Liver (tissue), 9 donors: ENCODE results near the gene NT5M. TPM values are rescaled to one million over a fixed set of nuclear protein-coding genes. Genes with fewer than 3 reads are reported as not detected.

Experiments used
- DNase-seq: peaks from one replicate; pipeline ENCODE4 v3.0.0-alpha.2; 2017; ENCODE audit warnings: low spot score
- H3K27ac ChIP-seq, 2 donors: one replicate each; pipeline ENCODE4 v1.7.0; 2013; ENCODE audit warnings: inconsistent platforms in 2 of 2, low read length in 2 of 2, control low read depth in 1 of 2, low read depth in 1 of 2, mild to moderate bottlenecking in 1 of 2
- H3K27me3 ChIP-seq, 4 donors: one replicate each; pipeline versions ENCODE4 v1.6.1 to v1.7.0; 2013; ENCODE audit warnings: low read length in 3 of 4, inconsistent platforms in 1 of 4, mild to moderate bottlenecking in 1 of 4, moderate library complexity in 1 of 4; ENCODE audit not compliant: control insufficient read depth in 4 of 4, insufficient read depth in 4 of 4
- H3K36me3 ChIP-seq, 4 donors: one replicate each; pipeline versions ENCODE4 v1.6.1 to v1.7.0; 2013; ENCODE audit warnings: low read length in 3 of 4, mild to moderate bottlenecking in 3 of 4, low read depth in 1 of 4, moderate library complexity in 1 of 4; ENCODE audit not compliant: control insufficient read depth in 4 of 4, insufficient read depth in 3 of 4
- H3K4me1 ChIP-seq, 4 donors: one replicate each; pipeline versions ENCODE4 v1.6.1 to v1.7.0; 2013; ENCODE audit warnings: low read length in 3 of 4, mild to moderate bottlenecking in 3 of 4, moderate library complexity in 1 of 4; ENCODE audit not compliant: control insufficient read depth in 4 of 4, insufficient read depth in 4 of 4
- H3K4me3 ChIP-seq, 3 donors: one replicate each; pipeline versions ENCODE4 v1.6.1 to v1.7.0; 2013; ENCODE audit warnings: low read length in 3 of 3, control low read depth in 1 of 3, low read depth in 1 of 3, mild to moderate bottlenecking in 1 of 3
- H3K9ac ChIP-seq, 2 donors: one replicate each; pipeline ENCODE4 v1.7.0; 2013; ENCODE audit warnings: low read length in 2 of 2, mild to moderate bottlenecking in 2 of 2, moderate library complexity in 2 of 2, control low read depth in 1 of 2, low read depth in 1 of 2
- H3K9me3 ChIP-seq, 4 donors: one replicate each; pipeline versions ENCODE4 v1.6.1 to v1.7.0; 2013; ENCODE audit warnings: low read length in 3 of 4; ENCODE audit not compliant: control insufficient read depth in 4 of 4
- EGR1 ChIP-seq, 2 donors: IDR thresholded peaks; 2 replicates each; pipeline ENCODE4 v1.6.1; 2016 to 2018; ENCODE audit warnings: antibody characterized with exemption in 2 of 2, low read depth in 2 of 2
- FOXA1 ChIP-seq: IDR thresholded peaks from 2 replicates; pipeline ENCODE4 v1.6.1; 2016; ENCODE audit warnings: antibody characterized with exemption
- GABPA ChIP-seq, 2 donors: IDR thresholded peaks in 1 of 2; conservative IDR thresholded peaks in 1 of 2; 2 replicates each; pipeline ENCODE4 v1.6.1; 2016; ENCODE audit warnings: antibody characterized with exemption in 2 of 2, mild to moderate bottlenecking in 1 of 2, moderate library complexity in 1 of 2
- JUND ChIP-seq, 2 donors: IDR thresholded peaks; 2 replicates each; pipeline ENCODE4 v1.6.1; 2016; ENCODE audit warnings: antibody characterized with exemption in 2 of 2
- RAD21 ChIP-seq, 2 donors: IDR thresholded peaks; 2 replicates each; pipeline ENCODE4 v1.6.1; 2016; ENCODE audit warnings: antibody characterized with exemption in 2 of 2, mild to moderate bottlenecking in 2 of 2
- WGBS: extraction: QIAGEN DNeasy Blood & Tissue Kit; methylation state at CpG from one replicate; pipeline ENCODE4 v1.1.7; 2013; 5-methylcytosine and 5-hydroxymethylcytosine counted together
- polyA plus RNA-seq, 2 donors: library from polyadenylated mRNA; stranded (reverse) in 1 of 2; unstranded in 1 of 2; fragments of 200-250 nt in 1 of 2; fragments of >200 nt in 1 of 2; fragmentation: Nextera tagmentation in 1 of 2; extraction: Ambion mirVana in 1 of 2; gene quantifications; one replicate each; pipeline versions ENCODE4 v1.2.1 to v1.2.3, GENCODE V29; 2013 to 2015
- total RNA-seq, 2 donors: library from RNA; depleted of rRNA; stranded (reverse); fragments of >200 nt; gene quantifications; one replicate each; pipeline ENCODE4 v1.2.3, GENCODE V29; 2014
- TF ChIP-seq, protein P1 (sequence below): fragments of 150-350 bp; IDR thresholded peaks from 2 replicates; pipeline ENCODE4 v1.5.1; 2017; ENCODE audit warnings: improper control_type of control experiment, low read depth, low read length; ENCODE audit not compliant: missing input control
- TF ChIP-seq, protein P2 (sequence below): IDR thresholded peaks from 2 replicates; pipeline ENCODE4 v1.6.1; 2016; ENCODE audit warnings: antibody characterized with exemption
- TF ChIP-seq, protein P3 (sequence below): IDR thresholded peaks from 2 replicates; pipeline ENCODE4 v1.6.1; 2016; ENCODE audit warnings: antibody characterized with exemption
- TF ChIP-seq, protein P4 (sequence below): IDR thresholded peaks from 2 replicates; pipeline ENCODE4 v1.6.1; 2016; ENCODE audit warnings: antibody characterized with exemption, mild to moderate bottlenecking
- donor health status: healthy.
- donor health status: healthy.
- donor health status: healthy.
- donor health status: healthy.
- donor health status: healthy.

NT5M gene
- total and polyA plus RNA-seq, 4 donors = 0.42 to 7.9 (median 0.66) TPM

DNA sequence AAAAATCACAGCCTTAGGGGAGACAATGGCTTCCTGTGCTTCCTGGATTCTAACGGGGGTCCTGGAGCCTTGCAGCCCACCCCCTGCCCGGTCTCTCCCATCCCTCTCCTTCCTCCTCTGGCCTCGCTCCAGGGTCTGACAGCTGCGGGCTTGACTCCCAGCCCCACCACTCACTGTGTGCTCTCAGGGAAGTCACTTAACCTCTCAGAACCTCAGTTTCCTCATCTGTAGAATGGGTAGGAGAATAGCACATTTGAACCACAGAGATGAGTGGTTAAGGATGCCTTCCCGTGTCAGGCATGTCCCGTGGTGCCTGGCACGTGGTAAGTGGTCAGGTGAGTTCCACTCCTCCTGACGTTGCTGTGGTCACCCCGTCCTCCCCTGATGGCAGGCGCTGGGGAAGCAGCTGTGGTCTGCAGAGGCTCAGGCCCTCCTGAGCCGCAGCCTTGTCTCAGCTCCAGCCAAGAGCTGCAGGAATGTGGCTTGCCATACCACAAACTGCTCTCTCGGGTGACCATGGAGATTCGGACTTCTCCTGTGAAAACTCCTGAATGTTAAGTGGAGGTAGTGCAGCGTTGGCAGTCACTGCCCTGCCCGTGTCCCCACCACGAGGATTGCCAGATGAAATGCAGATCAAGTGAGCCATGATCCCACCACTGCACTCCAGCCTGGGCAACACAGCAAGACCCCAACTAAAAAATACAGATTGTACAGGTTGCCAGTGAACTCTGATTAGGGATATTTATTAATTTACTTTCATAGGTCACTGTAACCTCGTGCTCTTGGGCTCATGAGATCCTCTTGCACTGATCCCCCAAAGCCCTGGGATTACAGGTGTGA, 85.7 kb downstream of the NT5M start:
- H3K27ac ChIP-seq = no peak overlapping the region
- TF ChIP-seq, protein P1, sequence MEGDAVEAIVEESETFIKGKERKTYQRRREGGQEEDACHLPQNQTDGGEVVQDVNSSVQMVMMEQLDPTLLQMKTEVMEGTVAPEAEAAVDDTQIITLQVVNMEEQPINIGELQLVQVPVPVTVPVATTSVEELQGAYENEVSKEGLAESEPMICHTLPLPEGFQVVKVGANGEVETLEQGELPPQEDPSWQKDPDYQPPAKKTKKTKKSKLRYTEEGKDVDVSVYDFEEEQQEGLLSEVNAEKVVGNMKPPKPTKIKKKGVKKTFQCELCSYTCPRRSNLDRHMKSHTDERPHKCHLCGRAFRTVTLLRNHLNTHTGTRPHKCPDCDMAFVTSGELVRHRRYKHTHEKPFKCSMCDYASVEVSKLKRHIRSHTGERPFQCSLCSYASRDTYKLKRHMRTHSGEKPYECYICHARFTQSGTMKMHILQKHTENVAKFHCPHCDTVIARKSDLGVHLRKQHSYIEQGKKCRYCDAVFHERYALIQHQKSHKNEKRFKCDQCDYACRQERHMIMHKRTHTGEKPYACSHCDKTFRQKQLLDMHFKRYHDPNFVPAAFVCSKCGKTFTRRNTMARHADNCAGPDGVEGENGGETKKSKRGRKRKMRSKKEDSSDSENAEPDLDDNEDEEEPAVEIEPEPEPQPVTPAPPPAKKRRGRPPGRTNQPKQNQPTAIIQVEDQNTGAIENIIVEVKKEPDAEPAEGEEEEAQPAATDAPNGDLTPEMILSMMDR = no peak
- TF ChIP-seq, protein P2, sequence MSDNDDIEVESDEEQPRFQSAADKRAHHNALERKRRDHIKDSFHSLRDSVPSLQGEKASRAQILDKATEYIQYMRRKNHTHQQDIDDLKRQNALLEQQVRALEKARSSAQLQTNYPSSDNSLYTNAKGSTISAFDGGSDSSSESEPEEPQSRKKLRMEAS = no peak
- no peak for TF ChIP-seq FOXA1
- H3K9ac ChIP-seq = no peak overlapping the region
- no peaks in the 10 kb centered on the region for H3K9me3 ChIP-seq
- no peaks in the 10 kb centered on the region for H3K27me3 ChIP-seq
- no peak for DNase-seq
- peaks cover 0 to 6% (median 4%) of the 10 kb centered on the region in 4 donors for H3K4me1 ChIP-seq
- 90% methylated on average over 17 of the region's 17 CpGs for WGBS
- no peaks in the 10 kb centered on the region for H3K36me3 ChIP-seq
- H3K4me3 ChIP-seq = no peak overlapping the region

DNA sequence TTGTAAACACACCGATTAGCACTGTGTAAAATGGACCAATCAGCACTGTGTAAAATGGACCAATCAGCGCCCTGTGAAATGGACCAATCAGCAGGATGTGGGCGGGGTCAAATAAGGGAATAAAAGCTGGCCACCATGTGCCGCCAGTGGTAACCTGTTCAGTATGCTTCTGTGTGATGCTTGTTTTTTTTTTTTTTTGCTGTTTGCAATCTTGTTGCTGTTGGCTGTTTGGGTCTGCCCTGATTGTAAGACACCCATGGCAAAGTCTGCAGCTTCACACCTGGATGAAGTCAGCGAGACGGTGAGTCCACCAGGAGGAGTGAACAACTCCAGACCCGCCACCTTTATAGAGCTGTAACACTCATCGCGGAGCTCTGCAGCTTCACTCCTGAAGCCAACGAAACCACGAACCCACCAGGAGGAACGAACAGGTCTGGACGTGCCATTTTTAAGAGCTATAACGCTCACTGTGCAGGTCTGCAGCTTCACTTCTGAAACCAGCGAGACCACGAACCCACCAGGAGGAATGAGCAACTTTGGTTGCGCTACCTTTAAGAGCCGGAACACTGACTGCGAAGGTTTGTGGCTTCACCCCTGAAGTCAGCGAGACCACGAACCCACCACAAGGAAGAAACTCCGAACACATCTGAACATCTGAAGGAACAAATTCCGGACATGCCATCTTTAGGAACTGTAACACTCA, 88.6 kb downstream of the NT5M start:
- Histone ChIP-seq H3K9ac (no peak overlapping the region), H3K4me3 (no peak overlapping the region), H3K27me3 (no peaks in the 10 kb centered on the region), H3K4me1 (peaks cover 0 to 6% (median 4%) of the 10 kb centered on the region in 4 donors), H3K27ac (no peak overlapping the region), H3K9me3 (no peaks in the 10 kb centered on the region), H3K36me3 (no peaks in the 10 kb centered on the region)
- TF ChIP-seq, protein P3, sequence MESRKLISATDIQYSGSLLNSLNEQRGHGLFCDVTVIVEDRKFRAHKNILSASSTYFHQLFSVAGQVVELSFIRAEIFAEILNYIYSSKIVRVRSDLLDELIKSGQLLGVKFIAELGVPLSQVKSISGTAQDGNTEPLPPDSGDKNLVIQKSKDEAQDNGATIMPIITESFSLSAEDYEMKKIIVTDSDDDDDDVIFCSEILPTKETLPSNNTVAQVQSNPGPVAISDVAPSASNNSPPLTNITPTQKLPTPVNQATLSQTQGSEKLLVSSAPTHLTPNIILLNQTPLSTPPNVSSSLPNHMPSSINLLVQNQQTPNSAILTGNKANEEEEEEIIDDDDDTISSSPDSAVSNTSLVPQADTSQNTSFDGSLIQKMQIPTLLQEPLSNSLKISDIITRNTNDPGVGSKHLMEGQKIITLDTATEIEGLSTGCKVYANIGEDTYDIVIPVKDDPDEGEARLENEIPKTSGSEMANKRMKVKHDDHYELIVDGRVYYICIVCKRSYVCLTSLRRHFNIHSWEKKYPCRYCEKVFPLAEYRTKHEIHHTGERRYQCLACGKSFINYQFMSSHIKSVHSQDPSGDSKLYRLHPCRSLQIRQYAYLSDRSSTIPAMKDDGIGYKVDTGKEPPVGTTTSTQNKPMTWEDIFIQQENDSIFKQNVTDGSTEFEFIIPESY = no peak
- TF ChIP-seq JUND (IDR thresholded peaks at IDR 0.05) (no peak), GABPA (IDR thresholded peaks at IDR 0.05 in 1 of 2, conservative IDR thresholded peaks at IDR 0.05 in 1 of 2) (no peak), RAD21 (IDR thresholded peaks at IDR 0.05) (no peak), EGR1 (IDR thresholded peaks at IDR 0.05; ENCODE audit: low read depth in 2 of 2) (no peak)
- TF ChIP-seq, protein P4, sequence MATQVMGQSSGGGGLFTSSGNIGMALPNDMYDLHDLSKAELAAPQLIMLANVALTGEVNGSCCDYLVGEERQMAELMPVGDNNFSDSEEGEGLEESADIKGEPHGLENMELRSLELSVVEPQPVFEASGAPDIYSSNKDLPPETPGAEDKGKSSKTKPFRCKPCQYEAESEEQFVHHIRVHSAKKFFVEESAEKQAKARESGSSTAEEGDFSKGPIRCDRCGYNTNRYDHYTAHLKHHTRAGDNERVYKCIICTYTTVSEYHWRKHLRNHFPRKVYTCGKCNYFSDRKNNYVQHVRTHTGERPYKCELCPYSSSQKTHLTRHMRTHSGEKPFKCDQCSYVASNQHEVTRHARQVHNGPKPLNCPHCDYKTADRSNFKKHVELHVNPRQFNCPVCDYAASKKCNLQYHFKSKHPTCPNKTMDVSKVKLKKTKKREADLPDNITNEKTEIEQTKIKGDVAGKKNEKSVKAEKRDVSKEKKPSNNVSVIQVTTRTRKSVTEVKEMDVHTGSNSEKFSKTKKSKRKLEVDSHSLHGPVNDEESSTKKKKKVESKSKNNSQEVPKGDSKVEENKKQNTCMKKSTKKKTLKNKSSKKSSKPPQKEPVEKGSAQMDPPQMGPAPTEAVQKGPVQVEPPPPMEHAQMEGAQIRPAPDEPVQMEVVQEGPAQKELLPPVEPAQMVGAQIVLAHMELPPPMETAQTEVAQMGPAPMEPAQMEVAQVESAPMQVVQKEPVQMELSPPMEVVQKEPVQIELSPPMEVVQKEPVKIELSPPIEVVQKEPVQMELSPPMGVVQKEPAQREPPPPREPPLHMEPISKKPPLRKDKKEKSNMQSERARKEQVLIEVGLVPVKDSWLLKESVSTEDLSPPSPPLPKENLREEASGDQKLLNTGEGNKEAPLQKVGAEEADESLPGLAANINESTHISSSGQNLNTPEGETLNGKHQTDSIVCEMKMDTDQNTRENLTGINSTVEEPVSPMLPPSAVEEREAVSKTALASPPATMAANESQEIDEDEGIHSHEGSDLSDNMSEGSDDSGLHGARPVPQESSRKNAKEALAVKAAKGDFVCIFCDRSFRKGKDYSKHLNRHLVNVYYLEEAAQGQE = no peak
- TF ChIP-seq, protein P2 = no peak
- TF ChIP-seq, protein P1 = no peak
- DNase-seq = no peak
- 80% methylated on average over 23 of the region's 23 CpGs for WGBS
